Omental fat pad (tissue), 4 donors: Measurements from ENCODE around the gene ADAMTS12. TPM values are rescaled to one million over a fixed set of nuclear protein-coding genes. Genes with fewer than 3 reads are reported as not detected.

Experiments used
- ATAC-seq: fragments of 150-250 bp; one replicate; pipeline ENCODE4 v1.9.1; 2016; ENCODE audit warnings: mild to moderate bottlenecking, moderate library complexity; ENCODE audit not compliant: low FRiP score
- DNase-seq: peaks from one replicate; pipeline ENCODE4 v3.0.0-alpha.2; 2019; ENCODE audit warnings: low spot score
- total RNA-seq, 4 donors: library from RNA; depleted of rRNA; stranded (reverse); fragments of >200 nt; gene quantifications; one replicate each; pipeline ENCODE4 v1.1.0, GENCODE V29; 2016
- TF ChIP-seq, protein P1 (sequence below), 3 donors: fragments of 450-650 bp; IDR thresholded peaks; one replicate each; pipeline ENCODE4 v1.5.1; 2016 to 2017; ENCODE audit warnings: antibody characterized with exemption in 3 of 3, mild to moderate bottlenecking in 3 of 3, moderate library complexity in 2 of 3

Gene ADAMTS12
- total RNA-seq, 4 donors from 2014 or later: 17.5 to 42.9 (median 24.0) TPM

DNA sequence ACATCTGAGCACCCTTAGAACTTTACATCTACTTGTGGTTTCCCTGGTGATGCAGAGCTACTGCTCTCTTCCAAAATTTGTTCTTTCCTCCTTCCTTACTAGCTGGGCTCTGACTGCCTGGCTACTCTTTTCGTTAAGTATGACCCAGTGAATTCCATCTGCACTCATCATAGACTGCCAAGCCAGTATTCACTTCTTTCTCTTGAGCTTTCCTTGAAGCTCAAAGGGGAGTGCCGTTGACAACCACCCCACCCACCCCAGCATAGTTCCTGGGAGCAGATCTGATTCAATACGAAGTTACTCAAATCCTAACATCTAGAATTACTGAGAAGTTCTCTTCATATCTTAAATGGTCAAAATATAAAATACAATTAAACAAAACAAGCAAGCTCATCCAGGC, 190.5 kb downstream of the ADAMTS12 start:
- no peak for DNase-seq
- no peak for ATAC-seq
- TF ChIP-seq, protein P1, sequence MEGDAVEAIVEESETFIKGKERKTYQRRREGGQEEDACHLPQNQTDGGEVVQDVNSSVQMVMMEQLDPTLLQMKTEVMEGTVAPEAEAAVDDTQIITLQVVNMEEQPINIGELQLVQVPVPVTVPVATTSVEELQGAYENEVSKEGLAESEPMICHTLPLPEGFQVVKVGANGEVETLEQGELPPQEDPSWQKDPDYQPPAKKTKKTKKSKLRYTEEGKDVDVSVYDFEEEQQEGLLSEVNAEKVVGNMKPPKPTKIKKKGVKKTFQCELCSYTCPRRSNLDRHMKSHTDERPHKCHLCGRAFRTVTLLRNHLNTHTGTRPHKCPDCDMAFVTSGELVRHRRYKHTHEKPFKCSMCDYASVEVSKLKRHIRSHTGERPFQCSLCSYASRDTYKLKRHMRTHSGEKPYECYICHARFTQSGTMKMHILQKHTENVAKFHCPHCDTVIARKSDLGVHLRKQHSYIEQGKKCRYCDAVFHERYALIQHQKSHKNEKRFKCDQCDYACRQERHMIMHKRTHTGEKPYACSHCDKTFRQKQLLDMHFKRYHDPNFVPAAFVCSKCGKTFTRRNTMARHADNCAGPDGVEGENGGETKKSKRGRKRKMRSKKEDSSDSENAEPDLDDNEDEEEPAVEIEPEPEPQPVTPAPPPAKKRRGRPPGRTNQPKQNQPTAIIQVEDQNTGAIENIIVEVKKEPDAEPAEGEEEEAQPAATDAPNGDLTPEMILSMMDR (IDR thresholded peaks at IDR 0.05): no peak

DNA sequence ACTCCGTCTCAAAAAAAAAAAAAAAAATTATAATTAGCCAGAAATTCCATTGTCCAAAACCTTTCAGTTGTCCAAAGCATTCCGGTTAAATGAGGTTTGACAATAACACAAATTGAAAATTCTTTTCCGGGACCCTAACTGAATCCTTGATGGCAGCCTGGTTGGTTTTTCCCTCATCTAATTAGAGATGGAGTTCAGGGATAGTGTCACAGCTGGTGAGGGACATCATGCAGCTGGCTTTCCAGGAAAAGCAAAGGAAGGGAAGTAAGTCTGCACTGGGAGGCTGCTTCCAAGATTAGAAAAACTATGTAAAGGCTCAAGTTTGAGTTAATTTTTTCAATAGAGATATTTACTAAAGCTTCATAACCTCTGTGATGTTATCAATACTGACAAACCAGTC, 195.4 kb downstream of the ADAMTS12 start:
- ATAC-seq: no peak
- no peak for DNase-seq
- TF ChIP-seq, protein P1 (IDR thresholded peaks at IDR 0.05): no peak

DNA sequence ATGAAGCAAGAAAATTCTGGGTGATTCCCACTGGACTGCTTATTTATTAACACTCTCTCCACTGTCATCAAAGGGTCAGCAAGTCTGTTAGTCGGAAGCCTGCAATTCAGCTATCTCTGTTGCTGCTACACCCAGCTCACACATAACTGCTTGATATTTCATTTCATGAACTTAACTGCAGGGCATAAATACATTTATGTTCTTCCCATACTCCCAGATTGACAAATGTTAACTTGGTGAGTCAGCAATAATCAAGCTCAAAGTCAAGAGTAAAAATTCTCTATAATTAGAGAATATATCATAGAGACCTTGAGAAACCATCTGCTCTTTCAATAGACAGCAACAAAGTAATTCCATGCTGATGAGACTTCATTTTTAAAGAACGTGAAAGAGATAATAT, 198.8 kb downstream of the ADAMTS12 start:
- TF ChIP-seq, protein P1 (IDR thresholded peaks at IDR 0.05): no peak
- ATAC-seq: no peak
- DNase-seq: no peak

DNA sequence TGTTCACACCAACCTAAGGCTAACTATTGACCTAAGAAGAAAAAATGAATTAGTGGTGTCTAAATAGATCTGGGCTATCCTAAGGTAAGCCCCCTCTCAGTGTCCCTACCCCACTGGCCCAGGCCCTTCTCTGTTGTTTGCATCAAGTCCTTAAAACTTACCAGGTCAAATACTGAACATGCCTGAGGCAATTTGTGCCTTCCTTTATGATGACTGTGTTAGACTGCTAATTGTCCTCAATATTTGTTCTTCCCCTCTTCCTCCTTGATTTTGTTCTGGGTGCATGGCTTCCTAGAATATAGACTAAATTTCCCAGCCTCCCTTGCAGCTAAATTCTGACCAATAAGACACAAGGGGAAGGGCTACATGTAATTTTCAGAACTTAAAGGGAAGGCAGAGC, 199.9 kb downstream of the ADAMTS12 start:
- ATAC-seq: no peak
- DNase-seq: no peak
- TF ChIP-seq, protein P1 (IDR thresholded peaks at IDR 0.05): no peak

DNA sequence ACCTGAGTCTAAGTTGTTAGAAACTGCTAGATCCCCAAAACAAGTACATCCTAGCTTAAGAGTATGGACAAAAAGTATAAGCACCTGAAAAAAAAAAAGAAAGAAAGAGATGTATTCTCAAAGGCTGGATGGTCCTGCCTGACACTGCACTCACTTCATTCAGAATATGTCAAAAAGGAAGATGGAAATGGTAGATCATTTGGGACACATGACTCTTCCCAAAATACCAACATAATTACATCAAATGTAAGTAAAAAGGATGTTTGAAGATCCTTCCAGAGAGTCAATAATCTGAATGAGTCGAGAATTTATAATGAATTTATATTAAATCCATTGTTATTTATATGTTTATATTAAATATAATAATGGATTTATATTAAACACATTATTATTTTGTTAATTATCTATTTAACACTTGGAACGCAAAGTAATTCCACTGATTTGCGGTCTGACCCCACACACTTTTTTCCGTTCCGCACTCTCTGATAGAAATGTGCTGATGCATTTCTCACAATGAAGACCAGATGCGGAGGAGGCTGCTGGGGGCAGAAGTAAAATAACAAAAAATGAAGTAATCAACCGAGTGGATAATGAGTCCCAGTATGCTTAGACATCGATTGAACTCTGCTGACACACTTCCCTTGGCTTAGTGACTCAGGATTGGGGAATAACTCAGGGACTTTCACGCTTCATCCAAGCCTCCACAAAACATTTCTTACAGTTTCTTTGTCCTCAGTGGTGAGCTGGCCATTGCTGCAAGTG, 201.2 kb downstream of the ADAMTS12 start:
- TF ChIP-seq, protein P1 (IDR thresholded peaks at IDR 0.05): no peak
- DNase-seq (no peak), ATAC-seq (no peak)

DNA sequence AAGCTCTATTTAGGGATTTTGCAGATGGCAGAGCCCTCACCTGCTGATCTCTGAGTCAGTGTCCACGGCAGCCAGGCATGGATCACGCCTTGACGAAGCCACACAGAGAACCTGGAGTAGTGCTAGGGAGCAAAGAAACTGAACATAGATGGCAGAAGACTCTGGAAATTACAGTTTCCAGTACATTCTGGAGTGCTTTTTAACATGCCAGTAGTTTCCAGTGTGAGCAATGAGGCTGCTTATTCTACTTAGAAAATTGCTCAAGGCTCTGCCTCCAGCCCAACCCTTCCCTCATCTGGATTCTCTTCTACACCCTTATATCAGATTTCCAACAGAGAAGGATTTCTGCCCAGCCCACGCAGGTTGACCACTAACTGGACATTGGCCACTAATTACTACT, 203.3 kb downstream of the ADAMTS12 start:
- ATAC-seq: no peak
- TF ChIP-seq, protein P1 (IDR thresholded peaks at IDR 0.05): no peak
- no peak for DNase-seq

DNA sequence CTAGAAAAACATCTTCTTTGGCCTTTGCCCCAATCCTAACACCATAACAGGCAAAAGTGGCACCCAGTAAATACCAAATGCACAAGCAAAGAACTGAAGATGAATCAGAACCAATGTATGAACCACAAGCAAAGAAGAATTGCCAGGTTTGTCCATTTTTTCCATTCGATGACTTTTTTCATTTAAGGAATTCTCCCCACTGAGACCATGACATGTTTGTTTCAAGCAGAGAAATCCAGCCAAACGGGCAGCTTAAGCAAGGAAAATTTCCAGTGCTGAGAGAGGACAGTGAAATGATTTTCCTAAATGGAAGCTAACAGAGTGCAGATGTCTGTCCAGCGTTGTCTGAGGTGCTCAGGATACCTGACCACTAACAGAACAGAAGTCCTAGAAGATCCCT, 203.7 kb downstream of the ADAMTS12 start:
- DNase-seq: no peak
- ATAC-seq: no peak
- TF ChIP-seq, protein P1 (IDR thresholded peaks at IDR 0.05): no peak
